ENCODE measurements around the gene GJC3. TPM values are rescaled to one million over a fixed set of nuclear protein-coding genes. Genes with fewer than 3 reads are reported as not detected.

The GJC3 gene
- total and polyA plus RNA-seq, 2 of the 13 experiments (the other 11 are each of a cell fraction or from before 2014, with no cell fraction given): 0.75 to 1.4 TPM

DNA sequence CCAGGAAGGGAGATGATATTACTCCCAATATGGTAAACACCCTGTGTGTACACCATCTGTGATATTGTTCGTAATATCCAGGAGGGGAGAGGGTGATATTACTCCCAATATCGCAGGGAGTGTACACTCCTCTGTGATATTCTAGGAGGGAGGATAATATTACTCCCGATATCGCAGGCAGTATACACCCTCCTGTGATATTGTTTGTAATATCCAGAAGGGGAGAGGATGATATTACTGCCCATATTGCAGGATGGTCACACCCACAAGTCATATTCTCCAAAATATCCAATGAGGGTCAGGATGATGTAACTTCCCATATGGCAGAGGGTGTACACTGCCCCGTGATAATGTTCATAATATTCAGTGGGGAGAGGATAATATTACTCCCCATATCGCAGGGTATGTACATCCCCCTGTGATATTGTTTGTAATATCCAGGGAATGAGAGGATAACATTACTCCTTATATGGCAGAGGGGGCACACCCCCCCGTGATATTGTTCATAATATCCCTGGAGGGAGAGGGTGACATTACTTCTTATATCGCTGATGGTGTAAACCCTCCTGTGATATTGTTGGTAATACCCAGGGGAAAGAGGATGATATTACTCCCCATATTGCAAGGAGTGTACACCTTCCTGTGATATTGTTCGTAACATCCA lies 29.3 kb upstream of the GJC3 start:
- BruUV-seq (replicated peaks): no TSS peak
- FAIRE-seq: no peak
- ChIA-PET CTCF (ENCODE audit: low intra/inter-chr PET ratio, low total read pairs) (no interaction called here), POLR2A (no interaction called here)
- Histone ChIP-seq H3K4me2 (ENCODE audit: low read depth, low read length) (no peak overlapping the region), H3K27me3 (ENCODE audit: control insufficient read depth in 1 of 2, insufficient read depth in 2 of 2, low read length in 2 of 2) (no peaks in the 10 kb centered on the region), H2AFZ (ENCODE audit: low read length) (no peak overlapping the region), H3K4me3 (replicated peaks in 1 of 3; ENCODE audit: insufficient read depth in 1 of 3, low read depth in 2 of 3, low read length in 3 of 3) (no peak overlapping the region), H3K4me1 (ENCODE audit: insufficient read depth, low read length) (peaks cover 15% of the 10 kb centered on the region; the same call in 1 of the 2 replicates), H4K20me1 (ENCODE audit: insufficient read depth, low read length) (no peaks in the 10 kb centered on the region), H3K27ac (ENCODE audit: extremely low read length, insufficient read depth, low read length) (no peak overlapping the region), H3K9ac (ENCODE audit: insufficient read depth, low read depth, low read length) (no peak overlapping the region), H3K36me3 (replicated peaks in 1 of 2; ENCODE audit: control insufficient read depth in 1 of 2, insufficient read depth in 2 of 2, low read length in 2 of 2) (no peaks in the 10 kb centered on the region), H3K79me2 (ENCODE audit: insufficient read depth, low read length) (no peaks in the 10 kb centered on the region), H3K9me3 (ENCODE audit: low read length) (no peaks in the 10 kb centered on the region)
- intact Hi-C loops (cut with micrococcal nuclease; ENCODE audit: unreplicated experiment) (no loop called here), in situ Hi-C loops (cut with HindIII; ENCODE audit: extremely low pct_ligation_motif_present, low pct_unique_long_range_greater_than_20kb) (no loop called here)
- ATAC-seq: no peak
- WGBS (ENCODE audit: low lambda C conversion rate): 56% methylated on average over 9 of the region's 9 CpGs
- DNase-seq (ENCODE audit: low spot score): no peak
- TF ChIP-seq MED13 (CRISPR knock-in tag; IDR thresholded peaks at IDR 0.05) (no peak), FOXA3 (CRISPR knock-in tag; IDR thresholded peaks at IDR 0.05) (no peak), ZNF335 (CRISPR knock-in tag; IDR thresholded peaks at IDR 0.05) (no peak)
- TF ChIP-seq, protein P1, sequence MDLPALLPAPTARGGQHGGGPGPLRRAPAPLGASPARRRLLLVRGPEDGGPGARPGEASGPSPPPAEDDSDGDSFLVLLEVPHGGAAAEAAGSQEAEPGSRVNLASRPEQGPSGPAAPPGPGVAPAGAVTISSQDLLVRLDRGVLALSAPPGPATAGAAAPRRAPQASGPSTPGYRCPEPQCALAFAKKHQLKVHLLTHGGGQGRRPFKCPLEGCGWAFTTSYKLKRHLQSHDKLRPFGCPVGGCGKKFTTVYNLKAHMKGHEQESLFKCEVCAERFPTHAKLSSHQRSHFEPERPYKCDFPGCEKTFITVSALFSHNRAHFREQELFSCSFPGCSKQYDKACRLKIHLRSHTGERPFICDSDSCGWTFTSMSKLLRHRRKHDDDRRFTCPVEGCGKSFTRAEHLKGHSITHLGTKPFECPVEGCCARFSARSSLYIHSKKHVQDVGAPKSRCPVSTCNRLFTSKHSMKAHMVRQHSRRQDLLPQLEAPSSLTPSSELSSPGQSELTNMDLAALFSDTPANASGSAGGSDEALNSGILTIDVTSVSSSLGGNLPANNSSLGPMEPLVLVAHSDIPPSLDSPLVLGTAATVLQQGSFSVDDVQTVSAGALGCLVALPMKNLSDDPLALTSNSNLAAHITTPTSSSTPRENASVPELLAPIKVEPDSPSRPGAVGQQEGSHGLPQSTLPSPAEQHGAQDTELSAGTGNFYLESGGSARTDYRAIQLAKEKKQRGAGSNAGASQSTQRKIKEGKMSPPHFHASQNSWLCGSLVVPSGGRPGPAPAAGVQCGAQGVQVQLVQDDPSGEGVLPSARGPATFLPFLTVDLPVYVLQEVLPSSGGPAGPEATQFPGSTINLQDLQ (CRISPR knock-in tag; IDR thresholded peaks at IDR 0.05): no peak
- TF ChIP-seq, protein P2, sequence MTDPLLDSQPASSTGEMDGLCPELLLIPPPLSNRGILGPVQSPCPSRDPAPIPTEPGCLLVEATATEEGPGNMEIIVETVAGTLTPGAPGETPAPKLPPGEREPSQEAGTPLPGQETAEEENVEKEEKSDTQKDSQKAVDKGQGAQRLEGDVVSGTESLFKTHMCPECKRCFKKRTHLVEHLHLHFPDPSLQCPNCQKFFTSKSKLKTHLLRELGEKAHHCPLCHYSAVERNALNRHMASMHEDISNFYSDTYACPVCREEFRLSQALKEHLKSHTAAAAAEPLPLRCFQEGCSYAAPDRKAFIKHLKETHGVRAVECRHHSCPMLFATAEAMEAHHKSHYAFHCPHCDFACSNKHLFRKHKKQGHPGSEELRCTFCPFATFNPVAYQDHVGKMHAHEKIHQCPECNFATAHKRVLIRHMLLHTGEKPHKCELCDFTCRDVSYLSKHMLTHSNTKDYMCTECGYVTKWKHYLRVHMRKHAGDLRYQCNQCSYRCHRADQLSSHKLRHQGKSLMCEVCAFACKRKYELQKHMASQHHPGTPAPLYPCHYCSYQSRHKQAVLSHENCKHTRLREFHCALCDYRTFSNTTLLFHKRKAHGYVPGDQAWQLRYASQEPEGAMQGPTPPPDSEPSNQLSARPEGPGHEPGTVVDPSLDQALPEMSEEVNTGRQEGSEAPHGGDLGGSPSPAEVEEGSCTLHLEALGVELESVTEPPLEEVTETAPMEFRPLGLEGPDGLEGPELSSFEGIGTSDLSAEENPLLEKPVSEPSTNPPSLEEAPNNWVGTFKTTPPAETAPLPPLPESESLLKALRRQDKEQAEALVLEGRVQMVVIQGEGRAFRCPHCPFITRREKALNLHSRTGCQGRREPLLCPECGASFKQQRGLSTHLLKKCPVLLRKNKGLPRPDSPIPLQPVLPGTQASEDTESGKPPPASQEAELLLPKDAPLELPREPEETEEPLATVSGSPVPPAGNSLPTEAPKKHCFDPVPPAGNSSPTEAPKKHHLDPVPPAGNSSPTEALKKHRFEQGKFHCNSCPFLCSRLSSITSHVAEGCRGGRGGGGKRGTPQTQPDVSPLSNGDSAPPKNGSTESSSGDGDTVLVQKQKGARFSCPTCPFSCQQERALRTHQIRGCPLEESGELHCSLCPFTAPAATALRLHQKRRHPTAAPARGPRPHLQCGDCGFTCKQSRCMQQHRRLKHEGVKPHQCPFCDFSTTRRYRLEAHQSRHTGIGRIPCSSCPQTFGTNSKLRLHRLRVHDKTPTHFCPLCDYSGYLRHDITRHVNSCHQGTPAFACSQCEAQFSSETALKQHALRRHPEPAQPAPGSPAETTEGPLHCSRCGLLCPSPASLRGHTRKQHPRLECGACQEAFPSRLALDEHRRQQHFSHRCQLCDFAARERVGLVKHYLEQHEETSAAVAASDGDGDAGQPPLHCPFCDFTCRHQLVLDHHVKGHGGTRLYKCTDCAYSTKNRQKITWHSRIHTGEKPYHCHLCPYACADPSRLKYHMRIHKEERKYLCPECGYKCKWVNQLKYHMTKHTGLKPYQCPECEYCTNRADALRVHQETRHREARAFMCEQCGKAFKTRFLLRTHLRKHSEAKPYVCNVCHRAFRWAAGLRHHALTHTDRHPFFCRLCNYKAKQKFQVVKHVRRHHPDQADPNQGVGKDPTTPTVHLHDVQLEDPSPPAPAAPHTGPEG (CRISPR knock-in tag; IDR thresholded peaks at IDR 0.05): no peak
- TF ChIP-seq, protein P3, sequence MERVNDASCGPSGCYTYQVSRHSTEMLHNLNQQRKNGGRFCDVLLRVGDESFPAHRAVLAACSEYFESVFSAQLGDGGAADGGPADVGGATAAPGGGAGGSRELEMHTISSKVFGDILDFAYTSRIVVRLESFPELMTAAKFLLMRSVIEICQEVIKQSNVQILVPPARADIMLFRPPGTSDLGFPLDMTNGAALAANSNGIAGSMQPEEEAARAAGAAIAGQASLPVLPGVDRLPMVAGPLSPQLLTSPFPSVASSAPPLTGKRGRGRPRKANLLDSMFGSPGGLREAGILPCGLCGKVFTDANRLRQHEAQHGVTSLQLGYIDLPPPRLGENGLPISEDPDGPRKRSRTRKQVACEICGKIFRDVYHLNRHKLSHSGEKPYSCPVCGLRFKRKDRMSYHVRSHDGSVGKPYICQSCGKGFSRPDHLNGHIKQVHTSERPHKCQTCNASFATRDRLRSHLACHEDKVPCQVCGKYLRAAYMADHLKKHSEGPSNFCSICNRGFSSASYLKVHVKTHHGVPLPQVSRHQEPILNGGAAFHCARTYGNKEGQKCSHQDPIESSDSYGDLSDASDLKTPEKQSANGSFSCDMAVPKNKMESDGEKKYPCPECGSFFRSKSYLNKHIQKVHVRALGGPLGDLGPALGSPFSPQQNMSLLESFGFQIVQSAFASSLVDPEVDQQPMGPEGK (CRISPR knock-in tag; IDR thresholded peaks at IDR 0.05): no peak
- TF ChIP-seq, protein P4, sequence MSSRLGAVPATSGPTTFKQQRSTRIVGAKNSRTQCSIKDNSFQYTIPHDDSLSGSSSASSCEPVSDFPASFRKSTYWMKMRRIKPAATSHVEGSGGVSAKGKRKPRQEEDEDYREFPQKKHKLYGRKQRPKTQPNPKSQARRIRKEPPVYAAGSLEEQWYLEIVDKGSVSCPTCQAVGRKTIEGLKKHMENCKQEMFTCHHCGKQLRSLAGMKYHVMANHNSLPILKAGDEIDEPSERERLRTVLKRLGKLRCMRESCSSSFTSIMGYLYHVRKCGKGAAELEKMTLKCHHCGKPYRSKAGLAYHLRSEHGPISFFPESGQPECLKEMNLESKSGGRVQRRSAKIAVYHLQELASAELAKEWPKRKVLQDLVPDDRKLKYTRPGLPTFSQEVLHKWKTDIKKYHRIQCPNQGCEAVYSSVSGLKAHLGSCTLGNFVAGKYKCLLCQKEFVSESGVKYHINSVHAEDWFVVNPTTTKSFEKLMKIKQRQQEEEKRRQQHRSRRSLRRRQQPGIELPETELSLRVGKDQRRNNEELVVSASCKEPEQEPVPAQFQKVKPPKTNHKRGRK (CRISPR knock-in tag; IDR thresholded peaks at IDR 0.05): no peak

Measured in HepG2 (cell line).